ENCODE measurements around the gene GALNS. TPM values are rescaled to one million over a fixed set of nuclear protein-coding genes. Genes with fewer than 3 reads are reported as not detected.
A peak's percentile ranks its signal among the peaks of the same experiment; 100 is the strongest.

The GALNS gene
- polyA plus RNA-seq, 12 donors: 11.2 to 35.2 (median 18.8) TPM; not detected in 1

- no peak for DNase-seq
These were observed 2.8 kb upstream of the GALNS start for GRCh38 chr16:88859381-88860091.

- peak; percentile 53 for DNase-seq
These were observed 1.1 kb upstream of the GALNS start for GRCh38 chr16:88857728-88858339.

GRCh38 chr16:88856122-88856827 lies 472 bp downstream of the GALNS start:
- DNase-seq: no peak

- DNase-seq: no peak
These were observed 1.0 kb downstream of the GALNS start for GRCh38 chr16:88855736-88856121.

GRCh38 chr16:88855176-88855575 lies 1.6 kb downstream of the GALNS start:
- DNase-seq: no peak

GRCh38 chr16:88854306-88855111 lies 2.2 kb downstream of the GALNS start:
- no peak for DNase-seq

GRCh38 chr16:88853325-88853941 lies 3.3 kb downstream of the GALNS start:
- DNase-seq: no peak

GRCh38 chr16:88851616-88852015 lies 5.1 kb downstream of the GALNS start:
- no peak for DNase-seq

- no peak for DNase-seq
These were observed 6.1 kb downstream of the GALNS start for GRCh38 chr16:88850531-88851199.

GRCh38 chr16:88848557-88848956 lies 8.2 kb downstream of the GALNS start:
- no peak for DNase-seq

GRCh38 chr16:88847654-88848053 lies 9.1 kb downstream of the GALNS start:
- DNase-seq: no peak

GRCh38 chr16:88846088-88846487 lies 10.7 kb downstream of the GALNS start:
- DNase-seq: no peak

GRCh38 chr16:88844419-88845036 lies 12.2 kb downstream of the GALNS start:
- no peak for DNase-seq

- DNase-seq: no peak
These were observed 13.5 kb downstream of the GALNS start for GRCh38 chr16:88843256-88843655.

- no peak for DNase-seq
These were observed 13.9 kb downstream of the GALNS start for GRCh38 chr16:88842806-88843205.

- DNase-seq: no peak
These were observed 14.4 kb downstream of the GALNS start for GRCh38 chr16:88842308-88842756.

- no peak for DNase-seq
These were observed 15.0 kb downstream of the GALNS start for GRCh38 chr16:88841521-88842307.

GRCh38 chr16:88840600-88841215 lies 16.0 kb downstream of the GALNS start:
- DNase-seq: no peak

All from muscle of arm (tissue), 12 donors.